Measurements from ENCODE around the gene CAPN13.

CAPN13 gene

DNA sequence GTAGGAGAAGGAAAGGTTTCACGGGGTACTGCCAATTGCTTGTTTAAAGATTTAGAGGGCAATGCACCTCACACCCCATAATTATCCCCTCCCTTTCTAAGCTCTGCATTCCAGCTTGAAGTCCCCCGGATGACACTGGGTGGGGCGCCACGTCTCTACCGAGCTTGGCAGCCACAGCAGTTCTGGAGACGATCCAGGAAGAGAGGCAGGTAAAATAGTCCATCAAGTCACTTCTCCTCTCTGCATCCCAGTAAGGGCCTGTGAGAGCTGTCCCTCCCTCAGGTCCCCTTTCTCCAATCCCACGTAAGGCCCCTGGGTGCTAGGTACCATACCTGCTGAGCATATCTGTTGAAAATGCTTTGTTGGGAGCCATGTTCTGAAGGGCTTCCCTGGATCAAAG lies 65.7 kb downstream of the CAPN13 start:
- Histone ChIP-seq H3F3A (ENCODE audit: insufficient read depth, low read length) (no peaks in the 10 kb centered on the region), H3K27ac (ENCODE audit: low read length) (no peak overlapping the region), H3K4me3 (ENCODE audit: low read length) (no peak overlapping the region), H4K20me1 (ENCODE audit: insufficient read depth, low read length) (no peaks in the 10 kb centered on the region), H2AFZ (ENCODE audit: low read length) (no peak overlapping the region), H3K4me1 (ENCODE audit: low read length) (no peaks in the 10 kb centered on the region), H3K9me3 (replicated peaks; ENCODE audit: insufficient read depth, low read length) (no peaks in the 10 kb centered on the region), H3K79me2 (ENCODE audit: low read length) (no peaks in the 10 kb centered on the region), H3K27me3 (replicated peaks; ENCODE audit: insufficient read depth, low read length) (no peaks in the 10 kb centered on the region), H3K4me2 (ENCODE audit: low read depth, low read length) (no peak overlapping the region), H3K9ac (ENCODE audit: low read length) (no peak overlapping the region), H3K36me3 (replicated peaks; ENCODE audit: insufficient read depth, low read length) (no peaks in the 10 kb centered on the region), H3K9me2 (replicated peaks; ENCODE audit: insufficient read depth, low read length) (no peaks in the 10 kb centered on the region)
- no peak for DNase-seq
- TF ChIP-seq EZH2phosphoT487 (IDR thresholded peaks at IDR 0.05; ENCODE audit: low read length): no peak
- TF ChIP-seq, protein P1, sequence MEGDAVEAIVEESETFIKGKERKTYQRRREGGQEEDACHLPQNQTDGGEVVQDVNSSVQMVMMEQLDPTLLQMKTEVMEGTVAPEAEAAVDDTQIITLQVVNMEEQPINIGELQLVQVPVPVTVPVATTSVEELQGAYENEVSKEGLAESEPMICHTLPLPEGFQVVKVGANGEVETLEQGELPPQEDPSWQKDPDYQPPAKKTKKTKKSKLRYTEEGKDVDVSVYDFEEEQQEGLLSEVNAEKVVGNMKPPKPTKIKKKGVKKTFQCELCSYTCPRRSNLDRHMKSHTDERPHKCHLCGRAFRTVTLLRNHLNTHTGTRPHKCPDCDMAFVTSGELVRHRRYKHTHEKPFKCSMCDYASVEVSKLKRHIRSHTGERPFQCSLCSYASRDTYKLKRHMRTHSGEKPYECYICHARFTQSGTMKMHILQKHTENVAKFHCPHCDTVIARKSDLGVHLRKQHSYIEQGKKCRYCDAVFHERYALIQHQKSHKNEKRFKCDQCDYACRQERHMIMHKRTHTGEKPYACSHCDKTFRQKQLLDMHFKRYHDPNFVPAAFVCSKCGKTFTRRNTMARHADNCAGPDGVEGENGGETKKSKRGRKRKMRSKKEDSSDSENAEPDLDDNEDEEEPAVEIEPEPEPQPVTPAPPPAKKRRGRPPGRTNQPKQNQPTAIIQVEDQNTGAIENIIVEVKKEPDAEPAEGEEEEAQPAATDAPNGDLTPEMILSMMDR (IDR thresholded peaks at IDR 0.05; ENCODE audit: low read length): no peak
- no peak for TF ChIP-seq EZH2 (optimal IDR thresholded peaks at IDR 0.05; ENCODE audit: low read depth, low read length)

DNA sequence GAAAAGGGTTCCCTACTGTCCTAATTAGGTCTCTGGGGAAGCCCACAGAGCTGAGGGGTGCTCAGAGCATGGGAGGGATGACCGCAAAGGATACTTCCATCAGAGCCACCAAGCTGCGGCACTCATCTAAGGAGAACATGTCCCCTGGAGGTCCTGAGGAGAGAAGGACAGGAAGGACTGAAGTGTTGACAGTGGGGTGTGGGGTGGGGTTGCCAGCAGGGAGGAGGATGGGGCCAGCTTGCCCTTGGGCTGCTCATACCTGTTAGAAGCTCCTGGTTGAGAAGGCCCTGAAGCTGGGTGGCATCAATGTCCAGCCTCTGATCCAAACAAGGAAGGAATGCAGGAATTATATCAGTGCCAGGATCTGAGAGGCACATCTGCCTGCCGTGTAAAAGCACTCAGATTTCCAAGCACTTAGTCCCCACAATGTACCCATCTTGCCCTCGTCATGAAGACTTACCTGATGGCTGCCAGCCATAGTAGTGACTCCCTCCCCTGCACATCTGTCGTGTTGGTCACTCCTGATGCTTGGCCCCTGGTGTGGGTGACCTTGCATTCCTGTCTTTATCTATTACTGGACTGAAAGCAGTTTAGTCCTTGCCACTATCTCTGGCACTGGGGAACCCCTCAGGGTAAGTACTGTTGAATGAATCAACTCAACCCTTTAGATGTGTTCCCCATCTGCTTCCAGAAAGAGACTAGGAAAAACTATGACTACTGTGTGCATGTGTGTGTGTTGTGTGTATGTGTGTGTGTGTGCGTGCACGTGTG lies 68.9 kb downstream of the CAPN13 start:
- TF ChIP-seq, protein P1 (IDR thresholded peaks at IDR 0.05; ENCODE audit: low read length): no peak
- TF ChIP-seq EZH2 (optimal IDR thresholded peaks at IDR 0.05; ENCODE audit: low read depth, low read length) (no peak), EZH2phosphoT487 (IDR thresholded peaks at IDR 0.05; ENCODE audit: low read length) (no peak)
- Histone ChIP-seq H3K36me3 (replicated peaks; ENCODE audit: insufficient read depth, low read length) (no peaks in the 10 kb centered on the region), H3K9me3 (replicated peaks; ENCODE audit: insufficient read depth, low read length) (no peaks in the 10 kb centered on the region), H2AFZ (ENCODE audit: low read length) (no peak overlapping the region), H3F3A (ENCODE audit: insufficient read depth, low read length) (no peaks in the 10 kb centered on the region), H4K20me1 (ENCODE audit: insufficient read depth, low read length) (no peaks in the 10 kb centered on the region), H3K79me2 (ENCODE audit: low read length) (no peaks in the 10 kb centered on the region), H3K9ac (ENCODE audit: low read length) (no peak overlapping the region), H3K27ac (ENCODE audit: low read length) (no peak overlapping the region), H3K4me3 (ENCODE audit: low read length) (no peak overlapping the region), H3K9me2 (replicated peaks; ENCODE audit: insufficient read depth, low read length) (no peaks in the 10 kb centered on the region), H3K27me3 (replicated peaks; ENCODE audit: insufficient read depth, low read length) (no peaks in the 10 kb centered on the region), H3K4me2 (ENCODE audit: low read depth, low read length) (no peak overlapping the region), H3K4me1 (ENCODE audit: low read length) (no peaks in the 10 kb centered on the region)
- DNase-seq: no peak

DNA sequence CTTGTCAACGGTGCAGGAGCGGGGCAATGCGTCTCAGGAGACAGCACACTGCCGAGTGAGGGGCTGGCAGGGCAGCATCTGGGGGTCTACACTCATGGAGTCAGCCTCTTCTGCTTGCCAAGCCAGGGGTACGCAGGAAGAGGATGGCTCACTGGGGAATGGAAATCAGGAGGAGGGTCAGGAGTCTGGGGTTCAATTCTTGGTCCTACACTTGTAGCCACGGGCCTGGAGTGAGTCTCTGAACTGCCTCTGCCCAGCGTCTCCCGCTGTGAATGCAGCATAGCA lies 70.0 kb downstream of the CAPN13 start:
- no peak for DNase-seq
- TF ChIP-seq, protein P1 (IDR thresholded peaks at IDR 0.05; ENCODE audit: low read length): no peak
- no peak for TF ChIP-seq EZH2 (optimal IDR thresholded peaks at IDR 0.05; ENCODE audit: low read depth, low read length)
- H2AFZ ChIP-seq (ENCODE audit: low read length): no peak overlapping the region

More for the DNA sequence above, 70.0 kb downstream of the CAPN13 start:
- Histone ChIP-seq H3K9me2 (replicated peaks; ENCODE audit: insufficient read depth, low read length) (no peaks in the 10 kb centered on the region), H3K4me2 (ENCODE audit: low read depth, low read length) (no peak overlapping the region), H3K27me3 (replicated peaks; ENCODE audit: insufficient read depth, low read length) (no peaks in the 10 kb centered on the region), H3F3A (ENCODE audit: insufficient read depth, low read length) (no peaks in the 10 kb centered on the region), H4K20me1 (ENCODE audit: insufficient read depth, low read length) (no peaks in the 10 kb centered on the region), H3K4me1 (ENCODE audit: low read length) (no peaks in the 10 kb centered on the region), H3K9ac (ENCODE audit: low read length) (no peak overlapping the region), H3K4me3 (ENCODE audit: low read length) (no peak overlapping the region), H3K36me3 (replicated peaks; ENCODE audit: insufficient read depth, low read length) (no peaks in the 10 kb centered on the region), H3K79me2 (ENCODE audit: low read length) (no peaks in the 10 kb centered on the region), H3K9me3 (replicated peaks; ENCODE audit: insufficient read depth, low read length) (no peaks in the 10 kb centered on the region), H3K27ac (ENCODE audit: low read length) (no peak overlapping the region)
